Endothelial cell of umbilical vein (primary cell): ENCODE results near the gene ANO9. TPM values are rescaled to one million over a fixed set of nuclear protein-coding genes. Genes with fewer than 3 reads are reported as not detected.

ENCODE experiments used
- BruUV-seq: library from RNA; stranded (reverse); fragments of 400-500 nt; replicated peaks from 2 replicates; lab custom pipeline; 2021; lab: Mats Ljungman, UMichigan
- CTCF ChIA-PET: fragments of 300-600, 350-600 bp; sonication (Branson Sonifier 250); formaldehyde crosslinking; loops from one replicate; lab custom pipeline; 2021; ENCODE audit warnings: antibody characterized with exemption, inconsistent platforms; lab: Charles Lee
- POLR2A ChIA-PET: fragments of 300-600, 350-600 bp; sonication (Branson Sonifier 250); formaldehyde crosslinking; loops from one replicate; lab custom pipeline; 2021; ENCODE audit warnings: antibody characterized with exemption, inconsistent platforms; lab: Charles Lee
- DNase-seq: peaks from one replicate; pipeline ENCODE4 v3.0.0-alpha.2; 2011; ENCODE audit warnings: low read depth, low spot score
- FAIRE-seq: peaks from 2 replicates; lab custom pipeline; 2011; peaks lifted over from hg19 to GRCh38; lab: Jason Lieb, UNC
- H2AFZ ChIP-seq: 2 replicates; pipeline ENCODE4 v1.6.0; 2012; ENCODE audit warnings: low read depth, low read length, control low read depth, inconsistent platforms
- H3K27ac ChIP-seq: 2 replicates; pipeline ENCODE4 v1.5.1; 2011; ENCODE audit warnings: low read depth, mild to moderate bottlenecking, control low read depth, low read length, moderate library complexity; ENCODE audit not compliant: insufficient read depth
- H3K27me3 ChIP-seq, 2 experiments: 2 replicates each; pipeline versions ENCODE4 v1.6.0 to v1.6.1; 2011; ENCODE audit warnings: low read length in 2 of 2, mixed read lengths in 1 of 2; ENCODE audit not compliant: control insufficient read depth in 2 of 2, insufficient read depth in 2 of 2
- H3K36me3 ChIP-seq, 2 experiments: 2 replicates in 1 of 2; 3 replicates in 1 of 2; pipeline ENCODE4 v1.5.1; 2011; ENCODE audit warnings: low read length in 2 of 2, mild to moderate bottlenecking in 1 of 2, moderate library complexity in 1 of 2; ENCODE audit not compliant: control insufficient read depth in 2 of 2, insufficient read depth in 2 of 2; ENCODE audit errors: extremely low read depth in 1 of 2
- H3K4me1 ChIP-seq: 3 replicates; pipeline ENCODE4 v1.5.1; 2011; ENCODE audit warnings: mild to moderate bottlenecking, low read length; ENCODE audit not compliant: control insufficient read depth, insufficient read depth; ENCODE audit errors: extremely low read depth
- H3K4me2 ChIP-seq: 2 replicates; pipeline ENCODE4 v1.6.1; 2011; ENCODE audit warnings: low read length, control low read depth, mixed read lengths; ENCODE audit not compliant: insufficient read depth
- H3K4me3 ChIP-seq, 3 experiments: fragments of 200-600 bp in 1 of 3; sonication (generic), shearing (Covaris generic) in 1 of 3; replicated peaks in 1 of 3; 2 replicates each; pipeline ENCODE4 v1.5.1; 2011 to 2016; ENCODE audit warnings: control low read depth in 3 of 3, low read length in 3 of 3, mild to moderate bottlenecking in 2 of 3, inconsistent platforms in 1 of 3, low read depth in 1 of 3, moderate library complexity in 1 of 3; ENCODE audit not compliant: insufficient read depth in 1 of 3
- H3K79me2 ChIP-seq: 2 replicates; pipeline ENCODE4 v1.6.0; 2012; ENCODE audit warnings: low read length, inconsistent platforms; ENCODE audit not compliant: control insufficient read depth, insufficient read depth
- H3K9ac ChIP-seq: replicated peaks from 2 replicates; pipeline ENCODE3; 2011; ENCODE audit warnings: low read length, control low read depth; ENCODE audit not compliant: insufficient read depth; ENCODE audit errors: extremely low read depth
- H3K9me1 ChIP-seq: replicated peaks from 3 replicates; pipeline ENCODE4 v1.6.0; 2011; ENCODE audit warnings: mild to moderate bottlenecking, low read length; ENCODE audit not compliant: control insufficient read depth, insufficient read depth; ENCODE audit errors: extremely low read depth
- H3K9me3 ChIP-seq: replicated peaks from 2 replicates; pipeline ENCODE4 v1.5.1; 2012; ENCODE audit warnings: low read length, inconsistent platforms; ENCODE audit not compliant: control insufficient read depth, insufficient read depth
- H4K20me1 ChIP-seq: replicated peaks from 2 replicates; pipeline ENCODE3; 2011; ENCODE audit warnings: mild to moderate bottlenecking, low read length; ENCODE audit not compliant: control insufficient read depth, insufficient read depth; ENCODE audit errors: extremely low read depth
- EZH2 ChIP-seq: IDR thresholded peaks from 2 replicates; pipeline ENCODE4 v1.6.1; 2012; ENCODE audit warnings: borderline replicate concordance, low read depth, mild to moderate bottlenecking, moderate library complexity, low read length, inconsistent platforms; ENCODE audit not compliant: severe bottlenecking
- FOS ChIP-seq: IDR thresholded peaks from 2 replicates; pipeline ENCODE4 v1.6.1; 2011; ENCODE audit warnings: mild to moderate bottlenecking, low read length, moderate library complexity, borderline replicate concordance; ENCODE audit not compliant: insufficient read depth
- GATA2 ChIP-seq: IDR thresholded peaks from 2 replicates; pipeline ENCODE4 v1.7.0; 2011; ENCODE audit warnings: low read depth, mild to moderate bottlenecking, moderate library complexity, mixed read lengths, low read length; ENCODE audit not compliant: insufficient read length, insufficient read depth
- JUN ChIP-seq: IDR thresholded peaks from 2 replicates; pipeline ENCODE4 v1.6.1; 2011; ENCODE audit warnings: borderline replicate concordance, low read depth; ENCODE audit not compliant: insufficient read length, insufficient read depth
- MYC ChIP-seq: IDR thresholded peaks from one replicate; pipeline ENCODE4 v1.6.1; 2011; ENCODE audit warnings: mild to moderate bottlenecking, low read depth, low read length
- POLR2A ChIP-seq: IDR thresholded peaks from 2 replicates; pipeline ENCODE4 v1.6.1; 2012; ENCODE audit warnings: low read depth, mild to moderate bottlenecking, control low read depth, low read length
- POLR2AphosphoS5 ChIP-seq: IDR thresholded peaks from 2 replicates; pipeline ENCODE4 v1.6.1; 2012; ENCODE audit warnings: low read depth, mild to moderate bottlenecking, control low read depth, low read length, moderate library complexity; ENCODE audit not compliant: insufficient read depth
- dilution Hi-C: fragments of 300-500 bp; cut with MboI; formaldehyde crosslinking; loops from one replicate; pipeline ENCODE4 v1.15.0; 2019; ENCODE audit warnings: low sequenced_read_pairs; ENCODE audit not compliant: extremely low pct_ligation_motif_present
- intact Hi-C: fragments of 100-400 bp; cut with micrococcal nuclease; formaldehyde crosslinking; loops from one replicate; pipeline ENCODE4 v1.10.0; 2022
- polyA plus RNA-seq, 4 experiments: library from polyadenylated mRNA; depleted of rRNA in 3 of 4; stranded (reverse) in 3 of 4; unstranded in 1 of 4; fragments of >200 nt; gene quantifications; 2 replicates each; pipeline versions ENCODE4 v1.2.1 to v1.2.3, GENCODE V29; 2011 to 2012; ENCODE audit warnings: missing spikeins in 1 of 4
- total RNA-seq: library from RNA; stranded (reverse); gene quantifications from 2 replicates; pipeline ENCODE4 v1.2.3, GENCODE V29; 2021
- TF ChIP-seq, protein P1 (sequence below), 2 donors: IDR thresholded peaks; 1 replicate in 1 of 2; 2 replicates in 1 of 2; pipeline ENCODE4 v1.5.1; 2011; ENCODE audit warnings: low read length in 2 of 2, mild to moderate bottlenecking in 2 of 2, moderate library complexity in 2 of 2, control low read depth in 1 of 2, inconsistent platforms in 1 of 2, low read depth in 1 of 2; ENCODE audit not compliant: insufficient read depth in 1 of 2; ENCODE audit errors: extremely low read depth in 1 of 2
- TF ChIP-seq, protein P2 (sequence below): IDR thresholded peaks from 2 replicates; pipeline ENCODE4 v1.6.1; 2011; ENCODE audit not compliant: insufficient read depth, insufficient read length

The ANO9 gene
- total and polyA plus RNA-seq, 2 donors (not counting 3 experiments of a cell fraction or from before 2014, with no cell fraction given), result 0.23 TPM; not detected in 1

DNA sequence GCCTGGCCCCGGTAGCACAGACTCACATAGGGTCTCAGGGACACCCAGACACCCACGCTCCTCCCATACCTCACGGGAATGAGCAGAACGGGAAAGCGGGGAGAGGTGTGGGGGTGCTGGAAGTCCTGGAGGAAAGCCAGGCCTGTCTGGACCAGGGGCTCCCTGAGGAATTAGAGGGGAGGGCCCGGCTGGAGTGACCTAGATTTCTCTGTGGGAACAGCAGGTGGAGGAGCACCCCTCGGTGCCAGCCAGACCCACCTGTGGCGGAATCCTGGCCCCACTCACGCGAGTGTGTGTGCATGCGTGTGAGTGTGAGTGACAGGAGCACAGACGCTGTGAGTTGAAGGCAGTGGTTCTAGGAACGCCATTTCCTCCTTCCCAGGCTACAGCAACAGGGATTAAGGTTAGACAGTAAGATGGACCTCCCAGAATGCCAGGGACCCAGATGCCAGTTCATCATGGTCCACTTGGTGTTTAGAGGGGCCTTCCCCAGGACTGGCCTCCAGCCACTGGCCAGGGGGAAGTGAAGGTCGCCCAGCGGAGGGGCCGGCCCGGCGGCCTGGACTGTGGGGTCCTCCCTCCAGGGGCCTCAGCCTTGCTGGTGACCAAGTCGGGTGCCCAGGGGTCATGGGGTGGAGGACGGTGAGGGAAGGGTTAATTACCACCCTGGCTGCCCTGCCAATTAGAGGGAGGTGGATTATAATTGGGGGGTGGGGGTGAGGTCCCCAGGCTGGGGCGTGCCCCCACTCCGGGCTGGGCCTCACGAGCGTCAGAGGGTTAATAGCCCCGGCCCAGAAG lies 46.8 kb downstream of the ANO9 start:
- no peak overlapping the region for H3K4me2 ChIP-seq
- H3K4me3 ChIP-seq, result no peak overlapping the region
- CTCF ChIA-PET, result interaction anchor here (1.8 kb wide), 1 partner anchor 74 kb away, joined by 4 read pairs; no protein-coding TSS in a partner anchor
- no TSS peak for BruUV-seq
- H3K79me2 ChIP-seq, result no peaks in the 10 kb centered on the region
- FAIRE-seq (no peak), DNase-seq (no peak)
- H3K9me3 ChIP-seq, result no peaks in the 10 kb centered on the region
- TF ChIP-seq MYC, result no peak
- TF ChIP-seq GATA2, result no peak
- TF ChIP-seq EZH2, result no peak
- TF ChIP-seq FOS, result no peak
- no peak for TF ChIP-seq JUN
- TF ChIP-seq, protein P1, sequence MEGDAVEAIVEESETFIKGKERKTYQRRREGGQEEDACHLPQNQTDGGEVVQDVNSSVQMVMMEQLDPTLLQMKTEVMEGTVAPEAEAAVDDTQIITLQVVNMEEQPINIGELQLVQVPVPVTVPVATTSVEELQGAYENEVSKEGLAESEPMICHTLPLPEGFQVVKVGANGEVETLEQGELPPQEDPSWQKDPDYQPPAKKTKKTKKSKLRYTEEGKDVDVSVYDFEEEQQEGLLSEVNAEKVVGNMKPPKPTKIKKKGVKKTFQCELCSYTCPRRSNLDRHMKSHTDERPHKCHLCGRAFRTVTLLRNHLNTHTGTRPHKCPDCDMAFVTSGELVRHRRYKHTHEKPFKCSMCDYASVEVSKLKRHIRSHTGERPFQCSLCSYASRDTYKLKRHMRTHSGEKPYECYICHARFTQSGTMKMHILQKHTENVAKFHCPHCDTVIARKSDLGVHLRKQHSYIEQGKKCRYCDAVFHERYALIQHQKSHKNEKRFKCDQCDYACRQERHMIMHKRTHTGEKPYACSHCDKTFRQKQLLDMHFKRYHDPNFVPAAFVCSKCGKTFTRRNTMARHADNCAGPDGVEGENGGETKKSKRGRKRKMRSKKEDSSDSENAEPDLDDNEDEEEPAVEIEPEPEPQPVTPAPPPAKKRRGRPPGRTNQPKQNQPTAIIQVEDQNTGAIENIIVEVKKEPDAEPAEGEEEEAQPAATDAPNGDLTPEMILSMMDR (IDR thresholded peaks at IDR 0.05; ENCODE audit: extremely low read depth in 1 of 2, insufficient read depth in 1 of 2, low read depth in 1 of 2, low read length in 2 of 2), result no peak
- TF ChIP-seq, protein P2, sequence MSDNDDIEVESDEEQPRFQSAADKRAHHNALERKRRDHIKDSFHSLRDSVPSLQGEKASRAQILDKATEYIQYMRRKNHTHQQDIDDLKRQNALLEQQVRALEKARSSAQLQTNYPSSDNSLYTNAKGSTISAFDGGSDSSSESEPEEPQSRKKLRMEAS, result no peak
- TF ChIP-seq POLR2AphosphoS5, result no peak
- no peak for TF ChIP-seq POLR2A
- peaks cover 0 to 3% of the 10 kb centered on the region in 2 experiments for H3K27me3 ChIP-seq
- intact Hi-C loops (no loop called here), dilution Hi-C loops (no loop called here)
- no peaks in the 10 kb centered on the region for H3K9me1 ChIP-seq
- H2AFZ ChIP-seq, result no peak overlapping the region
- H3K9ac ChIP-seq, result no peak overlapping the region
- H4K20me1 ChIP-seq, result no peaks in the 10 kb centered on the region
- no peaks in the 10 kb centered on the region for H3K36me3 ChIP-seq
- H3K27ac ChIP-seq, result no peak overlapping the region
- H3K4me1 ChIP-seq, result peaks cover 2% of the 10 kb centered on the region
- POLR2A ChIA-PET, result no interaction called here
